ENCODE results near the gene SH3PXD2A. TPM values are rescaled to one million over a fixed set of nuclear protein-coding genes. Genes with fewer than 3 reads are reported as not detected.

SH3PXD2A gene
- total and polyA plus RNA-seq, 7 donors: 3.0 to 57.7 (median 10.6) TPM

- Histone ChIP-seq H3K27me3 (ENCODE audit: insufficient read depth in 3 of 3, low read length in 2 of 3) (no peaks in the 10 kb centered on the region), H3K36me3 (ENCODE audit: insufficient read depth in 1 of 2, low read depth in 1 of 2) (peaks cover 0 to 10% of the 10 kb centered on the region in 2 donors), H3K27ac (peak overlapping the region; percentile 83), H3K4me1 (peaks cover 45% of the 10 kb centered on the region), H3K4me3 (no peak overlapping the region), H3K9me3 (no peaks in the 10 kb centered on the region)
- ATAC-seq (no peak), DNase-seq (no peak)
- intact Hi-C loops (cut with DNase I): no loop called here
- TF ChIP-seq, protein P1, sequence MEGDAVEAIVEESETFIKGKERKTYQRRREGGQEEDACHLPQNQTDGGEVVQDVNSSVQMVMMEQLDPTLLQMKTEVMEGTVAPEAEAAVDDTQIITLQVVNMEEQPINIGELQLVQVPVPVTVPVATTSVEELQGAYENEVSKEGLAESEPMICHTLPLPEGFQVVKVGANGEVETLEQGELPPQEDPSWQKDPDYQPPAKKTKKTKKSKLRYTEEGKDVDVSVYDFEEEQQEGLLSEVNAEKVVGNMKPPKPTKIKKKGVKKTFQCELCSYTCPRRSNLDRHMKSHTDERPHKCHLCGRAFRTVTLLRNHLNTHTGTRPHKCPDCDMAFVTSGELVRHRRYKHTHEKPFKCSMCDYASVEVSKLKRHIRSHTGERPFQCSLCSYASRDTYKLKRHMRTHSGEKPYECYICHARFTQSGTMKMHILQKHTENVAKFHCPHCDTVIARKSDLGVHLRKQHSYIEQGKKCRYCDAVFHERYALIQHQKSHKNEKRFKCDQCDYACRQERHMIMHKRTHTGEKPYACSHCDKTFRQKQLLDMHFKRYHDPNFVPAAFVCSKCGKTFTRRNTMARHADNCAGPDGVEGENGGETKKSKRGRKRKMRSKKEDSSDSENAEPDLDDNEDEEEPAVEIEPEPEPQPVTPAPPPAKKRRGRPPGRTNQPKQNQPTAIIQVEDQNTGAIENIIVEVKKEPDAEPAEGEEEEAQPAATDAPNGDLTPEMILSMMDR (IDR thresholded peaks at IDR 0.05): no peak
Measured at GRCh38 chr10:103581499-103581898, 273.9 kb downstream of the SH3PXD2A start.

GRCh38 chr10:103580430-103580829 is 274.9 kb downstream of the SH3PXD2A start:
- DNase-seq: peak; percentile 42 to 80

DNA sequence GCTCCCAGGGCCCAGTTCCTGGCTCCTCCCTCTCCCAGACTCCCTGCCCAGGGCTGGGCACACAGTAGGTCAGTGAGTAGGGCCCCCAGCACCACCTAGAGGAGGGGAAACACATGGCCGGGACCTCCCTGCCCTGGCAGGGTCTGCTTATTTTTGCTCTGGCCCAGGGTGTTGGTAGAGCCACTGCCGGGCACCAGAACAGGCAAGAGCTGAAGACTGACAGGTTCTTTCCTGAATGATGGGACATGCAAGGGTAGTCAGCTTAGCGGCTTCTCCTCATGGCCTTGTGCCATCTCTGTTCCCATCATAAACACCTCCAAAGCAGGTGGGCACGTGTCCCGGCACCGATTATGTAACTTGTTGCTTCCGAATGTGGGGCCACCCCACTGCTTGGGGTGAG is 275.4 kb downstream of the SH3PXD2A start:
- H3K4me1 ChIP-seq: peaks cover 45% of the 10 kb centered on the region
- ATAC-seq: peak; percentile 65 to 79 (median 76)
- no peaks in the 10 kb centered on the region for H3K27me3 ChIP-seq (ENCODE audit: insufficient read depth in 3 of 3, low read length in 2 of 3)
- H3K27ac ChIP-seq: peak overlapping the region; percentile 83
- peak in 1 of 2 donors; percentile 77 for DNase-seq
- H3K9me3 ChIP-seq: no peaks in the 10 kb centered on the region
- intact Hi-C loops (cut with DNase I): no loop called here
- H3K4me3 ChIP-seq: peak overlapping the region; percentile 3
- H3K36me3 ChIP-seq (ENCODE audit: insufficient read depth in 1 of 2, low read depth in 1 of 2): peaks cover 0 to 4% of the 10 kb centered on the region in 2 donors
- WGBS, 3 donors: 20 to 32% (median 24%) methylated on average over 7 of the region's 7 CpGs
- TF ChIP-seq, protein P1 (IDR thresholded peaks at IDR 0.05): no peak

More at GRCh38 chr10:103580430-103580829, 274.9 kb downstream of the SH3PXD2A start:
- Histone ChIP-seq H3K27me3 (ENCODE audit: insufficient read depth in 3 of 3, low read length in 2 of 3) (no peaks in the 10 kb centered on the region), H3K9me3 (no peaks in the 10 kb centered on the region), H3K27ac (peak overlapping the region; percentile 83), H3K4me3 (peak overlapping the region; percentile 3), H3K36me3 (ENCODE audit: insufficient read depth in 1 of 2, low read depth in 1 of 2) (peaks cover 0 to 8% of the 10 kb centered on the region in 2 donors), H3K4me1 (peaks cover 45% of the 10 kb centered on the region)
- intact Hi-C loops (cut with DNase I): no loop called here
- TF ChIP-seq, protein P1 (IDR thresholded peaks at IDR 0.05): no peak
- peak; percentile 88 to 93 (median 90) for ATAC-seq
- WGBS, 3 donors: 14 to 19% (median 18%) methylated on average over 7 of the region's 7 CpGs

DNA sequence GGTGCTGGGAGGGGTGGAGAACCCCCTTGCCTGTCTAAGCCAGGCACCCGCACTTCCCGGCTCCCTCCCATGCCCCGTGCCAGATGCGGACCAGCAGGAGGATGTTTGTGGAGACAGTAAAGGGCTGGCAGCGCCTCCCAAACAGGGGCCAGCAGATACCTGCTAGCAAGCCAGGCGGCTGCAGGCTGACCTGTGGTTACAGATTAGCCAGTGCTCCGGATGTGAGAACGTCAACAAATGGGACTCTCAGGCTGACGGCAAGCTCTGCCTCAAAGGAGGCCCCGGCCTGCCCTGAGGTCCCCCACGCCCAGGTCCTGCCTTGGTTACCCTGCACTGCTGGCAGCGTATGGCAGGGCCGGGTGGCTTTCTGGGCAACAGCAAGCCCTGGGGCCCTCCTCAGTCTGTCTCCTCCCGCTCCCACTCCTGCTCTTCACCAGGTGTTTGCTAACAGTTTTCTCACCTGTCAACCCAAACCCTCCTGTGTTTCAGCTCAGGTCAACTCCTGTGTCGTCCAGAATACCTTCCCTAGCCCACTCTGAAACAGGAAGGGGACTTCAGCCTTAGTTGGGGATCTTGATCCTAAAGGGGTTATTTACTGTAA is 276.5 kb downstream of the SH3PXD2A start:
- peaks cover 0 to 8% of the 10 kb centered on the region in 2 donors for H3K36me3 ChIP-seq (ENCODE audit: insufficient read depth in 1 of 2, low read depth in 1 of 2)
- WGBS, 3 donors: 43 to 60% (median 56%) methylated on average over 13 to 15 of the region's 15 CpGs
- H3K27ac ChIP-seq: peak overlapping the region; percentile 83
- H3K27me3 ChIP-seq (ENCODE audit: insufficient read depth in 3 of 3, low read length in 2 of 3): no peaks in the 10 kb centered on the region
- no peaks in the 10 kb centered on the region for H3K9me3 ChIP-seq
- peaks cover 45% of the 10 kb centered on the region for H3K4me1 ChIP-seq
- peak in 1 of 4 donors; percentile 28 for ATAC-seq
- TF ChIP-seq, protein P1 (IDR thresholded peaks at IDR 0.05): no peak
- H3K4me3 ChIP-seq: no peak overlapping the region
- peak in 1 of 2 donors; percentile 50 for DNase-seq
- intact Hi-C loops (cut with DNase I): no loop called here

- DNase-seq: no peak
- Histone ChIP-seq H3K36me3 (ENCODE audit: insufficient read depth in 1 of 2, low read depth in 1 of 2) (peaks cover 0 to 28% of the 10 kb centered on the region in 2 donors), H3K9me3 (no peaks in the 10 kb centered on the region), H3K4me3 (no peak overlapping the region), H3K27me3 (ENCODE audit: insufficient read depth in 3 of 3, low read length in 2 of 3) (no peaks in the 10 kb centered on the region), H3K27ac (no peak overlapping the region), H3K4me1 (peaks cover 31% of the 10 kb centered on the region)
- TF ChIP-seq, protein P1 (IDR thresholded peaks at IDR 0.05): no peak
- 40 to 67% (median 49%) methylated on average over 2 of the region's 2 CpGs for WGBS, 3 donors
- intact Hi-C loops (cut with DNase I): no loop called here
- ATAC-seq: no peak
Measured at GRCh38 chr10:103576862-103577261, 278.5 kb downstream of the SH3PXD2A start.
